CD4-positive, alpha-beta T cell treated with Interleukin-21 for 1 hour (primary cell): ENCODE measurements around the gene TSHB.

ENCODE experiments used
- DNase-seq: peaks from one replicate; pipeline ENCODE4 v3.0.0-alpha.2; 2020

The TSHB gene

GRCh38 chr1:115062542-115063004 lies 32.9 kb downstream of the TSHB start:
- peak; percentile 95 for DNase-seq

GRCh38 chr1:115063228-115063901 lies 33.7 kb downstream of the TSHB start:
- DNase-seq = peak; percentile 80

GRCh38 chr1:115064461-115064860 lies 34.8 kb downstream of the TSHB start:
- DNase-seq = no peak

- DNase-seq = no peak
Observed at GRCh38 chr1:115065021-115065420, 35.4 kb downstream of the TSHB start.

GRCh38 chr1:115067161-115067859 lies 37.7 kb downstream of the TSHB start:
- no peak for DNase-seq

GRCh38 chr1:115068826-115069585 lies 39.4 kb downstream of the TSHB start:
- DNase-seq = no peak

- no peak for DNase-seq
Observed at GRCh38 chr1:115069659-115070308, 40.2 kb downstream of the TSHB start.

GRCh38 chr1:115071012-115071664 lies 41.5 kb downstream of the TSHB start:
- DNase-seq = no peak

- DNase-seq = no peak
Observed at GRCh38 chr1:115073298-115074087, 43.9 kb downstream of the TSHB start.

GRCh38 chr1:115074839-115075534 lies 45.4 kb downstream of the TSHB start:
- no peak for DNase-seq

- DNase-seq = no peak
Observed at GRCh38 chr1:115076384-115076915, 46.8 kb downstream of the TSHB start.

GRCh38 chr1:115077286-115077983 lies 47.8 kb downstream of the TSHB start:
- no peak for DNase-seq

- no peak for DNase-seq
Observed at GRCh38 chr1:115077984-115078330, 48.3 kb downstream of the TSHB start.

GRCh38 chr1:115078708-115079107 lies 49.1 kb downstream of the TSHB start:
- DNase-seq = no peak

GRCh38 chr1:115082949-115083348 lies 53.3 kb downstream of the TSHB start:
- DNase-seq = no peak
